HG02840 (cell line): ENCODE data around the gene OTOGL.
"Not testable (repeated sequence)": the region's sequence is repeated elsewhere in the genome, so short reads cannot be mapped to it uniquely, and the experiment has no call there.

Experiments
- ATAC-seq: cut with Tn5 transposase; IDR thresholded peaks from one replicate; pipeline ENCODE4 v1.9.1; 2021; ENCODE audit warnings: mild to moderate bottlenecking, moderate library complexity, moderate number of reproducible peaks; ENCODE audit not compliant: unreplicated experiment, low FRiP score

Gene OTOGL

GRCh38 chr12:80129895-80130530 is 30.7 kb downstream of the OTOGL start:
- ATAC-seq: no peak

GRCh38 chr12:80135624-80136023 is 36.3 kb downstream of the OTOGL start:
- no peak for ATAC-seq

GRCh38 chr12:80140005-80140404 is 40.7 kb downstream of the OTOGL start:
- no peak for ATAC-seq

GRCh38 chr12:80142640-80143039 is 43.3 kb downstream of the OTOGL start:
- ATAC-seq: no peak

GRCh38 chr12:80143537-80143936 is 44.2 kb downstream of the OTOGL start:
- no peak for ATAC-seq

GRCh38 chr12:80149547-80150313 is 50.4 kb downstream of the OTOGL start:
- not testable (repeated sequence) for ATAC-seq

GRCh38 chr12:80151131-80151530 is 51.8 kb downstream of the OTOGL start:
- no peak for ATAC-seq

- no peak for ATAC-seq
These were observed 54.9 kb downstream of the OTOGL start for GRCh38 chr12:80154261-80154660.

GRCh38 chr12:80156306-80156705 is 57.0 kb downstream of the OTOGL start:
- no peak for ATAC-seq

GRCh38 chr12:80157645-80158044 is 58.3 kb downstream of the OTOGL start:
- no peak for ATAC-seq

- no peak for ATAC-seq
These were observed 62.3 kb downstream of the OTOGL start for GRCh38 chr12:80161612-80162011.

GRCh38 chr12:80162177-80162576 is 62.8 kb downstream of the OTOGL start:
- no peak for ATAC-seq

- ATAC-seq: no peak
These were observed 66.4 kb downstream of the OTOGL start for GRCh38 chr12:80165746-80166145.

GRCh38 chr12:80166751-80167150 is 67.4 kb downstream of the OTOGL start:
- ATAC-seq: no peak

- ATAC-seq: no peak
These were observed 69.6 kb downstream of the OTOGL start for GRCh38 chr12:80168936-80169335.

GRCh38 chr12:80170915-80171314 is 71.6 kb downstream of the OTOGL start:
- no peak for ATAC-seq

GRCh38 chr12:80173083-80173864 is 73.9 kb downstream of the OTOGL start:
- ATAC-seq: no peak

GRCh38 chr12:80175307-80175930 is 76.1 kb downstream of the OTOGL start:
- no peak for ATAC-seq

- no peak for ATAC-seq
These were observed 77.4 kb downstream of the OTOGL start for GRCh38 chr12:80176706-80177105.

- ATAC-seq: no peak
These were observed 79.5 kb downstream of the OTOGL start for GRCh38 chr12:80178846-80179245.

- no peak for ATAC-seq
These were observed 84.6 kb downstream of the OTOGL start for GRCh38 chr12:80183939-80184338.
